Brain pericyte (primary cell): ENCODE data around the gene PDE4D.

Source experiments
- DNase-seq: peaks from one replicate; pipeline ENCODE4 v3.0.0-alpha.2; 2012; ENCODE audit warnings: low read depth, low spot score

PDE4D gene

GRCh38 chr5:58933891-58934628, 959.5 kb downstream of the PDE4D start:
- DNase-seq = no peak

GRCh38 chr5:58932057-58932612, 961.4 kb downstream of the PDE4D start:
- no peak for DNase-seq

GRCh38 chr5:58930520-58930919, 963.0 kb downstream of the PDE4D start:
- no peak for DNase-seq

- no peak for DNase-seq
Observed at GRCh38 chr5:58929726-58930125, 963.8 kb downstream of the PDE4D start.

GRCh38 chr5:58927938-58928337, 965.6 kb downstream of the PDE4D start:
- DNase-seq = no peak

- no peak for DNase-seq
Observed at GRCh38 chr5:58927181-58927580, 966.3 kb downstream of the PDE4D start.

GRCh38 chr5:58926541-58926935, 967.0 kb downstream of the PDE4D start:
- DNase-seq = no peak

- no peak for DNase-seq
Observed at GRCh38 chr5:58925627-58926540, 967.6 kb downstream of the PDE4D start.

- no peak for DNase-seq
Observed at GRCh38 chr5:58924306-58924705, 969.2 kb downstream of the PDE4D start.

GRCh38 chr5:58923355-58923754, 970.2 kb downstream of the PDE4D start:
- no peak for DNase-seq

GRCh38 chr5:58922461-58923171, 970.9 kb downstream of the PDE4D start:
- no peak for DNase-seq

GRCh38 chr5:58921159-58921558, 972.4 kb downstream of the PDE4D start:
- DNase-seq = no peak

GRCh38 chr5:58919833-58920232, 973.7 kb downstream of the PDE4D start:
- no peak for DNase-seq
